Neural cell (in vitro differentiated cells): ENCODE measurements around the gene ADAMTS1. TPM values are rescaled to one million over a fixed set of nuclear protein-coding genes. Genes with fewer than 3 reads are reported as not detected.

ENCODE experiments used
- H2AFZ ChIP-seq: fragments of 200-600, 300-800 bp; sonication (generic), shearing (Covaris generic); 2 replicates; pipeline ENCODE4 v1.6.0; 2014; ENCODE audit warnings: low read depth, mild to moderate bottlenecking, antibody characterized with exemption, low read length, moderate library complexity
- H3F3A ChIP-seq: fragments of 200-600 bp; shearing (Covaris generic); 2 replicates; pipeline ENCODE4 v1.6.1; 2016; ENCODE audit warnings: mild to moderate bottlenecking, moderate library complexity, mixed read lengths, antibody characterized with exemption, low read length; ENCODE audit not compliant: insufficient read depth, poor library complexity, severe bottlenecking
- H3K27ac ChIP-seq: fragments of 200-600, 300-800 bp; sonication (generic), shearing (Covaris generic); 2 replicates; pipeline ENCODE4 v1.5.1; 2014; ENCODE audit warnings: mild to moderate bottlenecking, low read length, moderate library complexity
- H3K27me3 ChIP-seq: fragments of 300-800, 200-600 bp; sonication (generic), shearing (Covaris generic); 2 replicates; pipeline ENCODE4 v1.6.0; 2014; ENCODE audit warnings: mild to moderate bottlenecking, low read depth, low read length, moderate library complexity; ENCODE audit not compliant: insufficient read depth
- H3K36me3 ChIP-seq: fragments of 300-800, 200-600 bp; sonication (generic), shearing (Covaris generic); 2 replicates; pipeline ENCODE4 v1.5.1; 2014; ENCODE audit warnings: mild to moderate bottlenecking, antibody characterized with exemption, low read length, moderate library complexity; ENCODE audit not compliant: insufficient read depth
- H3K4me2 ChIP-seq: fragments of 300-800, 200-600 bp; sonication (generic), shearing (Covaris generic); 2 replicates; pipeline ENCODE4 v1.6.0; 2014; ENCODE audit warnings: mild to moderate bottlenecking, low read length
- H3K4me3 ChIP-seq: fragments of 300-800, 200-600 bp; sonication (generic), shearing (Covaris generic); 2 replicates; pipeline ENCODE4 v1.5.1; 2014; ENCODE audit warnings: mild to moderate bottlenecking, low read length, moderate library complexity
- H3K79me2 ChIP-seq: fragments of 200-600 bp; shearing (Covaris generic); replicated peaks from 2 replicates; pipeline ENCODE4 v1.6.0; 2014; ENCODE audit warnings: mild to moderate bottlenecking, low read length, moderate library complexity; ENCODE audit not compliant: insufficient read depth
- H3K9ac ChIP-seq: fragments of 300-800, 200-600 bp; sonication (generic), shearing (Covaris generic); 2 replicates; pipeline ENCODE4 v1.6.1; 2016; ENCODE audit warnings: mild to moderate bottlenecking, low read length, mixed read lengths
- H3K9me2 ChIP-seq: fragments of 200-600 bp; shearing (Covaris generic); 2 replicates; pipeline ENCODE4 v1.6.1; 2016; ENCODE audit warnings: mild to moderate bottlenecking, low read length, mixed read lengths; ENCODE audit not compliant: insufficient read depth
- H3K9me3 ChIP-seq: fragments of 200-600, 300-800 bp; sonication (generic), shearing (Covaris generic); 2 replicates; pipeline ENCODE4 v1.6.1; 2016; ENCODE audit warnings: mild to moderate bottlenecking, mixed run types, low read length, moderate library complexity, mixed read lengths
- H4K20me1 ChIP-seq: fragments of 200-600 bp; shearing (Covaris generic); 2 replicates; pipeline ENCODE4 v1.6.1; 2016; ENCODE audit warnings: mild to moderate bottlenecking, mixed run types; ENCODE audit not compliant: insufficient read depth
- EP300 ChIP-seq: fragments of 450-650 bp; conservative IDR thresholded peaks from 2 replicates; pipeline ENCODE4 v1.6.1; 2014; ENCODE audit warnings: antibody characterized with exemption, mild to moderate bottlenecking, moderate library complexity; ENCODE audit not compliant: poor library complexity, severe bottlenecking
- EZH2 ChIP-seq: fragments of 200-600, 300-800 bp; shearing (Covaris generic), sonication (generic); IDR thresholded peaks from 2 replicates; pipeline ENCODE4 v1.6.1; 2014; ENCODE audit warnings: antibody characterized with exemption, low read length, borderline replicate concordance, mild to moderate bottlenecking; ENCODE audit not compliant: insufficient read depth, poor library complexity, severe bottlenecking
- MXI1 ChIP-seq: fragments of 450-650 bp; conservative IDR thresholded peaks from 2 replicates; pipeline ENCODE4 v1.6.1; 2014; ENCODE audit warnings: antibody characterized with exemption, mild to moderate bottlenecking; ENCODE audit not compliant: poor library complexity, severe bottlenecking
- POLR2AphosphoS5 ChIP-seq: IDR thresholded peaks from 2 replicates; pipeline ENCODE4 v1.6.1; 2012
- RAD21 ChIP-seq: fragments of 450-650 bp; conservative IDR thresholded peaks from 2 replicates; pipeline ENCODE4 v1.6.1; 2014; ENCODE audit warnings: antibody characterized with exemption, mild to moderate bottlenecking, moderate library complexity
- SMC3 ChIP-seq: fragments of 450-650 bp; conservative IDR thresholded peaks from 2 replicates; pipeline ENCODE4 v1.6.1; 2014; ENCODE audit warnings: antibody characterized with exemption, mild to moderate bottlenecking, moderate library complexity; ENCODE audit not compliant: poor library complexity
- TAF1 ChIP-seq: IDR thresholded peaks from 2 replicates; pipeline ENCODE4 v1.6.1; 2012; ENCODE audit warnings: low read depth
- polyA plus RNA-seq: library from polyadenylated mRNA; depleted of rRNA; stranded (reverse); fragments of >200 nt; gene quantifications from 2 replicates; pipeline ENCODE4 v1.2.3, GENCODE V29; 2014
- TF ChIP-seq, protein P1 (sequence below): IDR thresholded peaks from 2 replicates; pipeline ENCODE4 v1.6.1; 2012; ENCODE audit warnings: borderline replicate concordance
- TF ChIP-seq, protein P2 (sequence below): fragments of 450-650 bp; IDR thresholded peaks from 2 replicates; pipeline ENCODE4 v1.5.1; 2014; ENCODE audit warnings: antibody characterized with exemption, mild to moderate bottlenecking, moderate library complexity; ENCODE audit not compliant: poor library complexity, severe bottlenecking

ADAMTS1 gene
- polyA plus RNA-seq, 1 donor from 2014 or later = 0.84 TPM

DNA sequence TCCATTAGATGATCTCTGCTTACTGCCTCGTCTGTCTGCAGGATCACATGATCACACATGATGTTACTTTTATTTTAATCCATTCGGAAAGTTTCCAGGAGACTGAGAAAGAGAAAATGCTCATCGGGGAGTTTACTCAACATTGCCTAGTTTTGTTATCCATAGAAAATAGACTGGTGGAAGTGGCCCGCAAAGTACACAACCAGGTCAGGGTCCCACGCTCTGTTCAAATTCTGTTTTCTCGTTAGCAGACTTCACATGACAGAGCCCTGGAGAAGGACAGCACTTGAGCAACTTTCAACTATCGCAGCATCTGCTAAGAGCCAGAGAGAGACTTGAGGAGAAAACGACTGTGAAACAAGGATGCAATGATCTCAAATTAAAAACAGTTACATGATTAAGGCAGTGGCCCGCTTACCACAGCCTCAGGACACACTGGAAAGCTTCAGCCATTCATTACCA lies 44.2 kb downstream of the ADAMTS1 start:
- Histone ChIP-seq H3K27me3 (no peaks in the 10 kb centered on the region), H3K9ac (no peak overlapping the region), H3K9me3 (no peaks in the 10 kb centered on the region), H4K20me1 (no peaks in the 10 kb centered on the region), H3K4me3 (no peak overlapping the region), H3K9me2 (no peaks in the 10 kb centered on the region), H3K27ac (no peak overlapping the region), H3K79me2 (no peaks in the 10 kb centered on the region), H2AFZ (no peak overlapping the region), H3F3A (no peaks in the 10 kb centered on the region), H3K36me3 (no peaks in the 10 kb centered on the region), H3K4me2 (no peak overlapping the region)
- TF ChIP-seq, protein P1, sequence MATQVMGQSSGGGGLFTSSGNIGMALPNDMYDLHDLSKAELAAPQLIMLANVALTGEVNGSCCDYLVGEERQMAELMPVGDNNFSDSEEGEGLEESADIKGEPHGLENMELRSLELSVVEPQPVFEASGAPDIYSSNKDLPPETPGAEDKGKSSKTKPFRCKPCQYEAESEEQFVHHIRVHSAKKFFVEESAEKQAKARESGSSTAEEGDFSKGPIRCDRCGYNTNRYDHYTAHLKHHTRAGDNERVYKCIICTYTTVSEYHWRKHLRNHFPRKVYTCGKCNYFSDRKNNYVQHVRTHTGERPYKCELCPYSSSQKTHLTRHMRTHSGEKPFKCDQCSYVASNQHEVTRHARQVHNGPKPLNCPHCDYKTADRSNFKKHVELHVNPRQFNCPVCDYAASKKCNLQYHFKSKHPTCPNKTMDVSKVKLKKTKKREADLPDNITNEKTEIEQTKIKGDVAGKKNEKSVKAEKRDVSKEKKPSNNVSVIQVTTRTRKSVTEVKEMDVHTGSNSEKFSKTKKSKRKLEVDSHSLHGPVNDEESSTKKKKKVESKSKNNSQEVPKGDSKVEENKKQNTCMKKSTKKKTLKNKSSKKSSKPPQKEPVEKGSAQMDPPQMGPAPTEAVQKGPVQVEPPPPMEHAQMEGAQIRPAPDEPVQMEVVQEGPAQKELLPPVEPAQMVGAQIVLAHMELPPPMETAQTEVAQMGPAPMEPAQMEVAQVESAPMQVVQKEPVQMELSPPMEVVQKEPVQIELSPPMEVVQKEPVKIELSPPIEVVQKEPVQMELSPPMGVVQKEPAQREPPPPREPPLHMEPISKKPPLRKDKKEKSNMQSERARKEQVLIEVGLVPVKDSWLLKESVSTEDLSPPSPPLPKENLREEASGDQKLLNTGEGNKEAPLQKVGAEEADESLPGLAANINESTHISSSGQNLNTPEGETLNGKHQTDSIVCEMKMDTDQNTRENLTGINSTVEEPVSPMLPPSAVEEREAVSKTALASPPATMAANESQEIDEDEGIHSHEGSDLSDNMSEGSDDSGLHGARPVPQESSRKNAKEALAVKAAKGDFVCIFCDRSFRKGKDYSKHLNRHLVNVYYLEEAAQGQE = no peak
- TF ChIP-seq EZH2 (no peak), POLR2AphosphoS5 (no peak), MXI1 (no peak), SMC3 (no peak), RAD21 (no peak), TAF1 (no peak), EP300 (no peak)
- TF ChIP-seq, protein P2, sequence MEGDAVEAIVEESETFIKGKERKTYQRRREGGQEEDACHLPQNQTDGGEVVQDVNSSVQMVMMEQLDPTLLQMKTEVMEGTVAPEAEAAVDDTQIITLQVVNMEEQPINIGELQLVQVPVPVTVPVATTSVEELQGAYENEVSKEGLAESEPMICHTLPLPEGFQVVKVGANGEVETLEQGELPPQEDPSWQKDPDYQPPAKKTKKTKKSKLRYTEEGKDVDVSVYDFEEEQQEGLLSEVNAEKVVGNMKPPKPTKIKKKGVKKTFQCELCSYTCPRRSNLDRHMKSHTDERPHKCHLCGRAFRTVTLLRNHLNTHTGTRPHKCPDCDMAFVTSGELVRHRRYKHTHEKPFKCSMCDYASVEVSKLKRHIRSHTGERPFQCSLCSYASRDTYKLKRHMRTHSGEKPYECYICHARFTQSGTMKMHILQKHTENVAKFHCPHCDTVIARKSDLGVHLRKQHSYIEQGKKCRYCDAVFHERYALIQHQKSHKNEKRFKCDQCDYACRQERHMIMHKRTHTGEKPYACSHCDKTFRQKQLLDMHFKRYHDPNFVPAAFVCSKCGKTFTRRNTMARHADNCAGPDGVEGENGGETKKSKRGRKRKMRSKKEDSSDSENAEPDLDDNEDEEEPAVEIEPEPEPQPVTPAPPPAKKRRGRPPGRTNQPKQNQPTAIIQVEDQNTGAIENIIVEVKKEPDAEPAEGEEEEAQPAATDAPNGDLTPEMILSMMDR = no peak

DNA sequence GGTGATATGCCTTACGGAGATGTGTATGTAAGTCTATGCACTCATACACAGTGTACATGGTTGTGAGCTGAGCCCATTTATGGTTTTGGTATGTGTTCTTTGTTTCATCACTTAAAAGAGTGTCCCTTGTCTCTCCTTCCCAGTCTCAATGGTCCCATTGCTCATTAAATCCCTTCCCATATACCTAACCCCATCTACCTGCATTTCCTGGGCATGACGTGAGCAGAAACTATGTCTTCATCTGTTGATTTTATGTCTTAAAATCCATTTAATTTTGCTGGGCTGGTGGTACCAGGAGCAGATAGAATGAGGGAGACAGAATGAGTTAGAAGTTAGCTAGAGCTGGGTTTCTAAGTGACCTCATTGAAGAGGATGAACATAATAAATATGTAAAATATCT lies 44.8 kb downstream of the ADAMTS1 start:
- TF ChIP-seq SMC3 (no peak), RAD21 (no peak), EZH2 (no peak), POLR2AphosphoS5 (no peak), TAF1 (no peak), EP300 (no peak), MXI1 (no peak)
- TF ChIP-seq, protein P2 = no peak
- TF ChIP-seq, protein P1 = no peak
- no peaks in the 10 kb centered on the region for H3F3A ChIP-seq
- H3K36me3 ChIP-seq = no peaks in the 10 kb centered on the region
- H3K4me3 ChIP-seq = no peak overlapping the region
- H3K27ac ChIP-seq = no peak overlapping the region
- no peak overlapping the region for H3K9ac ChIP-seq
- no peak overlapping the region for H2AFZ ChIP-seq
- no peaks in the 10 kb centered on the region for H4K20me1 ChIP-seq
- H3K4me2 ChIP-seq = no peak overlapping the region
- no peaks in the 10 kb centered on the region for H3K9me3 ChIP-seq
- H3K27me3 ChIP-seq = no peaks in the 10 kb centered on the region
- H3K9me2 ChIP-seq = no peaks in the 10 kb centered on the region
- H3K79me2 ChIP-seq = no peaks in the 10 kb centered on the region
